Cardiac septum (tissue), 1 donor: ENCODE results near the gene OR52W1. TPM values are rescaled to one million over a fixed set of nuclear protein-coding genes. Genes with fewer than 3 reads are reported as not detected.

ENCODE experiments used
- DNase-seq: peaks from one replicate; pipeline ENCODE4 v3.0.0-alpha.2; 2020; ENCODE audit warnings: low spot score
- intact Hi-C: fragments of 100-400 bp; cut with DNase I; formaldehyde crosslinking; loops from one replicate; pipeline ENCODE4 v1.14.0; 2022
- total RNA-seq: library from RNA; stranded (reverse); fragmentation: NEBNext Ultra II Directional; extraction: Animal tissue kit (Norgen Biotek cat#: 25700); gene quantifications from one replicate; pipeline ENCODE4 v1.2.1, GENCODE V29; 2021
- donor health status: DM: no; HTN: no; CAD: no.

Gene OR52W1
- total RNA-seq, 1 donor from 2014 or later = not detected

- DNase-seq = no peak
- intact Hi-C loops = no loop called here
Observed at GRCh38 chr11:6210274-6210955, 11.4 kb downstream of the OR52W1 start.

- DNase-seq = no peak
- intact Hi-C loops = no loop called here
Observed at GRCh38 chr11:6214530-6214929, 15.5 kb downstream of the OR52W1 start.

- DNase-seq = no peak
- intact Hi-C loops = no loop called here
Observed at GRCh38 chr11:6216501-6216900, 17.5 kb downstream of the OR52W1 start.

DNA sequence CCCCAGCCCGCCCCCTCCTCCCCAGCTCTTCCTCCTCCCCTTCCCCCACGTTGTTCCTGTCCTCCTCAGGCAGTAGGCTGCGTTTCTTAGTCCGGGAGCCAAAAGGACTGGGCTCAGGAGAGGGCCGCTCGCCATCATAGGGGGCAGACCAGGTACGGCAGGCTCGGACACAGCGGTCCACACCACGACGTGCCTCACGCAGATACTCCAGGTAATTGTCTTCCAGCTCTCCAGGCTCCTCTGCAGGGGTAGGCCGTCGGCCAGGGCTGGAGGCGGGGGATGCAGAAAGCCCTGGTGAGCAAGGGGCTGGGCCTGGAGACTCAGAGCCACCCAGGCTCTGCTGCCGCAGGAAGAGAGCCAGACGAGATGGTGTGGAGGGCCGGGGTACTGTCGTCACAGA, 18.7 kb downstream of the OR52W1 start:
- intact Hi-C loops = no loop called here
- DNase-seq = no peak

GRCh38 chr11:6219359-6219758, 20.3 kb downstream of the OR52W1 start:
- intact Hi-C loops = no loop called here
- no peak for DNase-seq

DNA sequence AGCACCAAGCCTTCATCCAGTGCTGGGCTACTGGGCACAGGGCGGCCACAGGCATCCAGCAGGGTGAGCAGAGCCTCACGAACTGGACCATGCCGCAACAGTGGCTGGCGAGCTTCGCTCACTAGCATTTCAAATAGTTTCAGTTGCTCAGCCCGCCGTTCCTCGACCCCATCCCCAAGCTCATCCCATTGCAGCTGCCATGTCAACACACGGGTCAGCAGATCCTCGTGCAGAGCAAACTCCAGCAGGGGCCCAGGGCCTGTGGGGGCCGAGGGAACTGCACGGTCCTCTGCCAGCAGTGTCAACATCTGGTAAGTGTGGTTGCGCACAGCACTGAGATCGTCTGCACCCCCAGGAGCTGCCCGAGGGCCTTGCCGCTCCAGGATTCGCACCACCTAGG, 24.8 kb downstream of the OR52W1 start:
- no peak for DNase-seq
- intact Hi-C loops = no loop called here

DNA sequence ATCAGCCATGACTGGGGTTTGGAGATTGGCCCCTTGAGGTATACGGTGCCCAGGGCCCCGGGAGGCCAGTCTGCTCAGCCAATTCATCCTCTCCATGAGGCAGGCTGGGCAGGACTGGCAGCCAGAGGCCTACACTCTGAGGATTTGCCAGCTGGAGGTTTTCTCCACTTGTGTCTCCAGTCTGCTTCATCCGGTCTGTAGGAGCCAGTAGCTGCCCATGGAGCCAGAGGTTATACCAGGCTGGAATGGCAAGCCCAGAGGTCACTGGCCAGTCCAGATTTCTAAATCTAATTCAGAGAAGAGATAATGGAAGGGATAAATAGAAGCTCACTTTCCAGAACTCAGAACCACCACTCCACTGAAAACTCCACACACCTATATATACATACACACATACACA, 25.4 kb downstream of the OR52W1 start:
- no peak for DNase-seq
- intact Hi-C loops = no loop called here

DNA sequence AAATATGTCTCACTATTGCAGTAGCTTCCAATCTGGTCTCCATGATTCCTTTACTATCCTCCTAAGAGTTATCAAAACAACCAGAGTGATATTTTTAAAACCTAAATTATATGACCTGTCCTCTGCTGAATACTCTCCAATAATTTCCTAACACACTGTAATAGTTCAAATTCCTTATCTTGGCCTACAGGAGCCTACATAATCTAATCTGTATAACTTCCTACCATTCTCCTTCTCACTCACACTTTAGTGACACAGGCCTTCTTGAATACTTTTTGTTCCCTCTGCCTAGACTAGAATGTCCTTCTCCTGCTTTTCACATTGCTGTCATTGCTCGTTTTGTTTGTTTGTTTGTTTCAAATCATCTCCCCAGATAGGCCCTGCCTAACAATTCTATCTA, 26.0 kb downstream of the OR52W1 start:
- intact Hi-C loops = no loop called here
- DNase-seq = no peak

GRCh38 chr11:6225896-6226295, 26.9 kb downstream of the OR52W1 start:
- DNase-seq = no peak
- intact Hi-C loops = no loop called here

DNA sequence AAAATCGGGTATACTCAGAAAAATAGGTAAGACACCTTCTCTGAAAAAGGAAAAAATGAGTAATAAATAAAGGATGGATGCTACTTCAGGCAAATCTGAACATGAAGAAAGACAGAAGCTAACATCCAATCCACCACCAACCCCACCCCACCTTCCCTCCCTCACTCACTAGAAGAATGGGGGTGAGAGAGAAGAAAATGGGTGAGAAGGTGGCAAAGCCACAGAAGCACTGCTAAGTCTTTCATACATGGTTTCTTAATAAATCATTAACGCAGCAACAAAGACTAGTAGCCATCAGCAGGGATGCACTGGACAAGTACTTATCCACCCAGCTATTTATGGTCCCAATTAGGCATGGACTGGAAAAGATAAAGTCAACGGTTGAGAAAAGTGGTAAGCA, 29.5 kb downstream of the OR52W1 start:
- no peak for DNase-seq
- intact Hi-C loops = no loop called here

DNA sequence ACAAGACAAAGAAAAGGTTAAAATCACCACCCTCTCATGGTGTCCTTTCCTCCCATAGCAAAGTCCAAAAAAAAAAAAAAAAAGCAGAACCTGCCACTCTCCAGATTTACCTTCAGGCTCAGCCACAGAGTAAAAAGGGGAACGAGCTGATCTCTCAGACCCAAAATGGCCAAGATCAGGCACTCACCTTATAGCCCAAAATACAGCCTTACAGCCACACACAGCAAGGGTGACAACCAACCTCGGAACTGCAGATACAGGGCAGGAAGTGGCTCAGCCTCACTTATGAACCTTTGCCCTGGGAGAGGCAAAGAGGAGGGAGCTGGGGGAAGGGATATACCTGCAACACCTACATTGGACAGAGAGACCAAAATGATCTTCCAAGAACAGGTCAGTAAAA, 30.9 kb downstream of the OR52W1 start:
- DNase-seq = no peak
- intact Hi-C loops = loop anchor here (10.0 kb wide), 1 partner anchor 245 kb away; the partner anchor contains the start of gene TRIM3

- no peak for DNase-seq
- intact Hi-C loops = loop anchor here (10.0 kb wide), 1 partner anchor 242 kb away; the partner anchor contains the start of gene TRIM3
Observed at GRCh38 chr11:6232899-6233298, 33.9 kb downstream of the OR52W1 start.

DNA sequence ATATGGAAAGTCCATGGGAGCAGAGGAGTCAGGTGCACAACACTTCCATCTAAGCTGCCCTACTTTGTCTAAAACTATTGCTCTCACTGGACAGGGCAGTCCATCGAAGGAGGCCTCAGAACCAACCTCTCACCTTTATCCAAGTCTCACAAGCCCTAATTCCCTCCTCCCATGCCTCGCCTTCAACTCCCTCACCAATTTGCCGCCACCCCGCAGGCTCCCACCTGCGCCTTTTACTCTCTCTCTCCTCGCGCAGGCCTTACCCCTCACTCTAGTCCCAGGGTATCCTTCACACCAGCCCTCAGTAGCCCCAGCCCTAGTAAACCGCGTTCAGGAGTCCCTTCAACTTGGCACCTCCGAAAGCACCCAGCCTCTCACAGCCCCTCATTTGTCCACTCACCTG, 35.0 kb downstream of the OR52W1 start:
- DNase-seq = no peak
- intact Hi-C loops = loop anchor here (1.0 to 10.0 kb wide), 2 partner anchors 85 to 241 kb away; partner anchors contain the start of gene TRIM3

DNA sequence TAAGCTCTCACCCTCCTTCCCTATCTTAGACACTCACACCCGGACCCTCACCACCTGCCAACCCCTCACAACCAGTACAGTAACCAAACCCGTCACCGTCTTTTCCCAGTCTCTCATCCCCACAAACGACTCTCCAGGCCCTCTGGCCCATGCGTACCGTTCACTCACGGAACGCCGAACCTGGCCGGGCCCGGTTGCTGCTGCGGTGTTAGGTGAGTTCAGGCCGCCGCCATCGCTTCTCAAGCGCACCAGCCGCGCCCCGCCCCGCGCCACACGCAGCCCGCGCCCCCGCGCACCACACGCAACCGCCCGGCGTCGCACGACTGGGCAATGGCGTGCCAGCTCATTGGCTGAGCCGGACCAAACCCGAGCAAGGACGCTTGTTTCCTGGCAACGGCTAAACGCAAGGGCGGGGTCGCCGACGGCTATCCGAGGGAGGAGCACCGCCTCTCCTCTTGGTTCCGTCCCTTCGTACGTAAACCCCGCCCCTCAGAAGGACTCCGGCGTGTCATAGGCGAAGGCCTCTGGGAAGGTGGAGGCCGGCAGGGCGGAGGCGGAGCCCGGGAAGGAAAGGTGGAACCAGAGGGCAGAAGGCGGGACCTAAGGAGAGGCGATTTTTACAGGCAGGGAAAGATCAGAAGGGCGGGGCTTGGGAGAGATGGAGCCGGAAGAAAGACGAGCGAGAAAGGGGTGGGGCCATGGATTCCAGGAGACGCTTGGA, 35.5 kb downstream of the OR52W1 start, which contains the start of gene FHIP1B:
TSS of gene FHIP1B (minus strand) at position 250 of the 721 bp plus-strand sequence. CDS start 10,120 bp downstream, outside the sequence.
- peak; percentile 100 for DNase-seq
- intact Hi-C loops = loop anchor here (1.0 to 10.0 kb wide), 2 partner anchors 85 to 240 kb away; partner anchors contain the start of gene TRIM3

DNA sequence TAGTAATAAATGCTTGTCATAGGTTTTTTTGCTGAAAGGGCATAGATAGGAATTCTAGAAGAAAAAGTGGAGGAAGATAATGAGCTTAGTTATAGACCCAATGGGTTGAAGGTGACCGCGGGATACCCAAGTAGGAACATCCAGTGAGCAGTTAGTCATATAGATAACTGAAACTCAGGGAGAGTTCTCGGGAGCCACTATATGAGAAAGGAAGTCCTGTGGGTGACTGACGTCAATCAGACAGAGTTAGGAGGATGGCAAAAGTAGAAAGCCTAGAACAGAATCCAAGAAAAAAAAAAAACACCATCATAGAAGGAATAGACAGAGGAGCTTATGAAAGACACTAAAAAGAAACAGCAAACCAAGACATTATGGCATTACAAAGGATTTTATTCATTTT, 38.2 kb downstream of the OR52W1 start:
- intact Hi-C loops = loop anchor here (10.0 kb wide), 1 partner anchor 238 kb away; the partner anchor contains the start of gene TRIM3
- no peak for DNase-seq

DNA sequence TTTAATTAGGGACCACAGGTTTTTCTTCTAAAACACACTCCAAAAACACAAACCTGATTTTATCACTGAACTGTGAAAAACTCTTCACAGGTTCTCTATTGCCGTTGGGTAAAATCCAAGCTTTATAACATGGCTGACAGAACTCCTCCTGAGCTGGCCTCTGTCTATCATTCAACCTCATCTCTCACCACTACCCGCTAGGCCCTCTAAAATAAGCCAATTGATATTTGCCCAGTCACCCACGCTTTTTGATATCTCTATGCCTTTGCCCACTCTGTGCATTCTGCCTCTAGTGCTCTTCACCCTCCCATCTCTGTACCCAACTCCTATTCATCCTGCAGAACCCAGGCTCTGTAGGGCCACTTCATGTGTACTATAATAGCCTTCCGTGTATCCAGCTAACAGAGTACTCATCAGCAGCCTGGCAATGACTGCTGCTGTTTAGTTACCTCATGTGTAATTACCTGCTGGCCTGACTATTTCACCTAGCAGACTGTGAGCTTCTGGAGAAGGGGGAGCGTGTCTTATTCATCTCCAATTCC, 38.8 kb downstream of the OR52W1 start:
- DNase-seq = no peak
- intact Hi-C loops = loop anchor here (10.0 kb wide), 1 partner anchor 237 kb away; the partner anchor contains the start of gene TRIM3

GRCh38 chr11:6238902-6239301, 39.9 kb downstream of the OR52W1 start, which contains the start of gene CNGA4:
CNGA4 (plus strand) TSS chr11:6239089; CDS start chr11:6239207, 118 bp downstream.
- intact Hi-C loops = loop anchor here (10.0 kb wide), 1 partner anchor 236 kb away; the partner anchor contains the start of gene TRIM3
- no peak for DNase-seq

DNA sequence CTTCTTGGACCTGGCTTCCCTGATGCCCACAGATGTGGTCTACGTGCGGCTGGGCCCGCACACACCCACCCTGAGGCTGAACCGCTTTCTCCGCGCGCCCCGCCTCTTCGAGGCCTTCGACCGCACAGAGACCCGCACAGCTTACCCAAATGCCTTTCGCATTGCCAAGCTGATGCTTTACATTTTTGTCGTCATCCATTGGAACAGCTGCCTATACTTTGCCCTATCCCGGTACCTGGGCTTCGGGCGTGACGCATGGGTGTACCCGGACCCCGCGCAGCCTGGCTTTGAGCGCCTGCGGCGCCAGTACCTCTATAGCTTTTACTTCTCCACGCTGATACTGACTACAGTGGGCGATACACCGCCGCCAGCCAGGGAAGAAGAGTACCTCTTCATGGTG, 41.1 kb downstream of the OR52W1 start:
- DNase-seq = no peak
- intact Hi-C loops = no loop called here

DNA sequence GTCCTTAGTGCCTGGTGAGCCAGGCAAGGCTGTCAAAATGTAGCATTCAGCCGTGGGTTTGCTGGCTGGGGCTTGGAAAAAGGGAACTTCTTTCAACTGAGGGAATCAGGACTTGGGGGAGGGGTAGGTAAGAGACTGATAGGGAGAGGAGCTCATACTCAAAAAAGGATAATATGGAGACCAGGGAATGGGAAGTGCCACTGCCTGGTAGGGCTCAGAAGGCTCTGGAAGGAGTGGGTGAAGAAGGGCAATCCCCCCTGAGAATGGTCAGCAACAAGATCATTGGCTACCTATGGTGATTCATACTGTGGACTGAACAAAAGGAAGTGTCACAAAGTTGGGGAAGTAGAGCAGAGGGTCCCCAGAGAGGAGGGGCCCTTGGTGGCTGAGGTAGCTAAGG, 41.8 kb downstream of the OR52W1 start:
- intact Hi-C loops = no loop called here
- DNase-seq = no peak

- intact Hi-C loops = no loop called here
- DNase-seq = no peak
Observed at GRCh38 chr11:6241316-6241715, 42.3 kb downstream of the OR52W1 start.
